Suprapubic skin (tissue), 4 donors: ENCODE results near the gene GANC.

Experiments
- CTCF ChIP-seq, 2 donors: fragments of 200-600 bp in 1 of 2; fragments of 450-650 bp in 1 of 2; sonication (generic) in 1 of 2; IDR thresholded peaks; one replicate each; pipeline ENCODE4 v1.5.1; 2016 to 2019; ENCODE audit warnings: antibody characterized with exemption in 2 of 2, mild to moderate bottlenecking in 1 of 2, moderate library complexity in 1 of 2
- POLR2A ChIP-seq, 2 donors: fragments of 450-650 bp; IDR thresholded peaks; one replicate each; pipeline ENCODE4 v1.6.1; 2017; ENCODE audit warnings: antibody characterized with exemption in 2 of 2, mild to moderate bottlenecking in 2 of 2, moderate library complexity in 2 of 2
- POLR2AphosphoS5 ChIP-seq, 3 donors: sonication (generic); formaldehyde crosslinking; IDR thresholded peaks; one replicate each; pipeline ENCODE4 v1.6.1; 2017; ENCODE audit warnings: antibody characterized with exemption in 3 of 3

- TF ChIP-seq CTCF (IDR thresholded peaks at IDR 0.05): no peak
- TF ChIP-seq POLR2A (IDR thresholded peaks at IDR 0.05): no peak
- no peak for TF ChIP-seq POLR2AphosphoS5 (IDR thresholded peaks at IDR 0.05)
Observed at GRCh38 chr15:42404461-42405235, 131.6 kb downstream of the GANC start.
